ACC112 (cell line): ENCODE results near the gene CRYM.
"Not testable (repeated sequence)": the region's sequence is repeated elsewhere in the genome, so short reads cannot be mapped to it uniquely, and the experiment has no call there.

Experiments
- H2AFZ ChIP-seq: fragments of 200-600 bp; sonication (generic); one replicate; pipeline ENCODE4 v1.6.0; 2017; ENCODE audit warnings: antibody characterized with exemption, low read length; ENCODE audit not compliant: unreplicated experiment
- H3K27ac ChIP-seq: fragments of 200-600 bp; sonication (generic); 2 replicates; pipeline ENCODE4 v1.5.1; 2014; ENCODE audit warnings: low read depth, mild to moderate bottlenecking, antibody characterized with exemption, low read length, moderate library complexity
- H3K27me3 ChIP-seq: fragments of 200-600 bp; sonication (generic); 2 replicates; pipeline ENCODE4 v1.6.1; 2014; ENCODE audit warnings: mild to moderate bottlenecking, antibody characterized with exemption, low read length, moderate library complexity, mixed read lengths; ENCODE audit not compliant: insufficient read depth
- H3K36me3 ChIP-seq: fragments of 200-600 bp; sonication (generic); 2 replicates; pipeline ENCODE4 v1.6.1; 2016; ENCODE audit warnings: mild to moderate bottlenecking, antibody characterized with exemption, low read length, moderate library complexity, mixed read lengths; ENCODE audit not compliant: insufficient read depth
- H3K4me1 ChIP-seq: fragments of 200-600 bp; sonication (generic); one replicate; pipeline ENCODE4 v1.6.1; 2016; ENCODE audit warnings: low read length, mixed read lengths; ENCODE audit not compliant: insufficient read depth, unreplicated experiment, control insufficient read depth
- H3K4me3 ChIP-seq: fragments of 200-600 bp; sonication (generic); 2 replicates; pipeline ENCODE4 v1.5.1; 2014; ENCODE audit warnings: mild to moderate bottlenecking, low read depth, low read length
- H3K79me2 ChIP-seq: fragments of 200-600 bp; sonication (generic); one replicate; pipeline ENCODE4 v1.6.0; 2016; ENCODE audit warnings: low read length; ENCODE audit not compliant: control insufficient read depth, unreplicated experiment, insufficient read depth

The CRYM gene

GRCh38 chr16:21302454-21302853, 24.4 kb upstream of the CRYM start:
- Histone ChIP-seq H2AFZ (peak overlapping the region; percentile 26), H3K36me3 (no peaks in the 10 kb centered on the region), H3K27ac (peak overlapping the region; percentile 87), H3K27me3 (no peaks in the 10 kb centered on the region), H3K79me2 (peaks cover 12% of the 10 kb centered on the region), H3K4me1 (peaks cover 23% of the 10 kb centered on the region), H3K4me3 (peak overlapping the region; percentile 88)

DNA sequence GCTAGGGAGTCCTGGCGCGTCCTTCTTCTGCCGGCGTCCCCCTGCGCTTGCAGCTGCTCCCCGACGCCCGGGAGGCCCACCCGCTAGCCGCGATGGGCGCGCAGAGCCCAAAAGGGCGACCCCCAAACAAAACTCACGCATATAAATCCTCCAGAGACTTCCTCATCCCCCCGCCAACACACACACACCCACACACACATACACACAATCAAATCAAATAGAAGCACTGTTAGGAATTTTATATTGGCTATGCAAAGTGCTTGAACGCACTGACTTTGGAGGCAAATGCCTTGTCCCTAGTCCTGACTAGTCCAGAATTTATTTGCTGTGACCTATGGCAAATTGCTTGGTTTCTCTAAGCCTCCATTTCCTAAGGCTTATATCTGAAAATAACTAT, 23.8 kb upstream of the CRYM start:
- H3K4me3 ChIP-seq = peak overlapping the region; percentile 88
- peak overlapping the region; percentile 16 for H2AFZ ChIP-seq
- H3K27me3 ChIP-seq = no peaks in the 10 kb centered on the region
- H3K4me1 ChIP-seq = peaks cover 23% of the 10 kb centered on the region
- H3K27ac ChIP-seq = peak overlapping the region; percentile 87
- no peaks in the 10 kb centered on the region for H3K36me3 ChIP-seq
- H3K79me2 ChIP-seq = peaks cover 12% of the 10 kb centered on the region

- no peaks in the 10 kb centered on the region for H3K27me3 ChIP-seq
- H3K79me2 ChIP-seq = peaks cover 12% of the 10 kb centered on the region
- H2AFZ ChIP-seq = peak overlapping the region; percentile 27
- H3K27ac ChIP-seq = peak overlapping the region; percentile 87
- peak overlapping the region; percentile 88 for H3K4me3 ChIP-seq
- no peaks in the 10 kb centered on the region for H3K36me3 ChIP-seq
- H3K4me1 ChIP-seq = peaks cover 24% of the 10 kb centered on the region
Observed at GRCh38 chr16:21301168-21301894, 23.2 kb upstream of the CRYM start.

GRCh38 chr16:21300309-21301167, 22.4 kb upstream of the CRYM start:
- H2AFZ ChIP-seq = peak overlapping the region; percentile 27
- peak overlapping the region; percentile 88 for H3K4me3 ChIP-seq
- H3K36me3 ChIP-seq = no peaks in the 10 kb centered on the region
- H3K27me3 ChIP-seq = no peaks in the 10 kb centered on the region
- peaks cover 29% of the 10 kb centered on the region for H3K4me1 ChIP-seq
- peak overlapping the region; percentile 87 for H3K27ac ChIP-seq
- H3K79me2 ChIP-seq = peaks cover 12% of the 10 kb centered on the region

DNA sequence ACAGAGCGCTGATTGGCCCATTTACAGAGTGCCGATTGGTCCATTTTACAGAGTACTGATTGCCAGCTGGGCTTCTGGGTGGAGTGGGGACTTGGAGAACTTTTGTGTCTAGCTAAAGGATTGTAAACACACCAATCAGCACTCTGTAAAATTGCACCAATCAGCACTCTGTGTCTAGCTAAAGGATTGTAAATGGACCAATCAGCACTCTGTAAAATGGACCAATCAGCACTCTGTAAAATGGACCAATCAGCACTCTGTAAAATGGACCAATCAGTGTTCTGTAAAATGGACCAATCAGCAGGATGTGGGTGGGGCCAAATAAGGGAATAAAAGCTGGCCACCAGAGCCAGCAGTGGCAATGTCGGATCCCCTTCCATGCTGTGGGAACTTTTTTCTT, 11.7 kb upstream of the CRYM start:
- not testable (repeated sequence) for H3K36me3 ChIP-seq, H3K4me3 ChIP-seq, H3K27ac ChIP-seq, H2AFZ ChIP-seq, H3K79me2 ChIP-seq, H3K4me1 ChIP-seq
- H3K27me3 ChIP-seq = peaks cover 16% of the 10 kb centered on the region

DNA sequence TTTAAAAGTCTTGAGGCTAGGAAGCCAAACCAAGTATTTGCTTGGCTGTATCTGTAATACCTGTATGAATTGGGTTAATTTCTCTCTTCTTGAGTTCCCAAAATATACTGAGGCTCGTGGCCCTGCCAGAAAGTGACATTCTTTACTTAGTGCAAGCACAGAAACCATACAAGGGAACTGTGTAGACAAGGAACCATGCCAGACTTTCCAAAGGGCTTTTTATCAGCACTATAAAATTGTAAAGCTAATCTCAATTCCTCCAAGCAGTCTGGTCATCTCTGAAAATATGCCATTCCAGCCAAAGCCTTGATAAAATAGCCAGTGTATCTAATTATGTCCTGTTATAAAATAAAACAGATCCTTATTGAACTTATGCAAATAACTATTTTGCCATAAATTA, 7.2 kb upstream of the CRYM start:
- Histone ChIP-seq H3K27me3 (peaks cover 44% of the 10 kb centered on the region), H3K36me3 (no peaks in the 10 kb centered on the region; the same call in 1 of the 2 replicates), H3K27ac (no peak overlapping the region), H3K4me3 (no peak overlapping the region), H3K79me2 (no peaks in the 10 kb centered on the region), H2AFZ (no peak overlapping the region), H3K4me1 (no peaks in the 10 kb centered on the region)

DNA sequence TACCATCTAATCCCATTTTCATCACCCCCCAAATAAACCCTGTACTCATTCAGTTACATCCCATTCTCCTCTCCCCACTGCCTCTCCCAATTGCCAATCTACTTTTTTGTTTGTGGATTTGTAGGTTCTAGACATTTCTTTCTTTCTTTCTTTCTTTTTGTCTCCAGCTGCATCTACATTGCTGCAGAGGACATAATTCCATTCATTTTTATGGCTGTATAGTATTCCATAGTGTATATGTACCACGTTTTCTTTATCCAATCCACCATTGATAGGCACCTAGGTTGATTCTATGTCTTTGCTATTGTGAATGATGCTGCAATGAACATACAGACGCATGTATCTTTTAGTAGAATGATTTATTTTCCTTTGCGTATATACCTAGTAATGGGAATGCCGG, 6.3 kb upstream of the CRYM start:
- peak overlapping the region; percentile 74 for H3K4me3 ChIP-seq
- no peaks in the 10 kb centered on the region for H3K4me1 ChIP-seq
- H3K36me3 ChIP-seq = no peaks in the 10 kb centered on the region
- no peaks in the 10 kb centered on the region for H3K79me2 ChIP-seq
- H3K27me3 ChIP-seq = peaks cover 52% of the 10 kb centered on the region
- no peak overlapping the region for H2AFZ ChIP-seq
- no peak overlapping the region for H3K27ac ChIP-seq

- Histone ChIP-seq H3K27me3 (peaks cover 59% of the 10 kb centered on the region), H3K79me2 (no peaks in the 10 kb centered on the region), H2AFZ (peak overlapping the region; percentile 48), H3K36me3 (no peaks in the 10 kb centered on the region), H3K27ac (no peak overlapping the region), H3K4me3 (peak overlapping the region; percentile 74), H3K4me1 (no peaks in the 10 kb centered on the region)
Observed at GRCh38 chr16:21283521-21284289, 5.6 kb upstream of the CRYM start.

GRCh38 chr16:21281698-21282389, 3.8 kb upstream of the CRYM start:
- H3K27ac ChIP-seq = no peak overlapping the region
- H2AFZ ChIP-seq = no peak overlapping the region
- peaks cover 7% of the 10 kb centered on the region for H3K4me1 ChIP-seq
- no peaks in the 10 kb centered on the region for H3K79me2 ChIP-seq
- H3K36me3 ChIP-seq = no peaks in the 10 kb centered on the region
- H3K4me3 ChIP-seq = no peak overlapping the region
- H3K27me3 ChIP-seq = peaks cover 73% of the 10 kb centered on the region

DNA sequence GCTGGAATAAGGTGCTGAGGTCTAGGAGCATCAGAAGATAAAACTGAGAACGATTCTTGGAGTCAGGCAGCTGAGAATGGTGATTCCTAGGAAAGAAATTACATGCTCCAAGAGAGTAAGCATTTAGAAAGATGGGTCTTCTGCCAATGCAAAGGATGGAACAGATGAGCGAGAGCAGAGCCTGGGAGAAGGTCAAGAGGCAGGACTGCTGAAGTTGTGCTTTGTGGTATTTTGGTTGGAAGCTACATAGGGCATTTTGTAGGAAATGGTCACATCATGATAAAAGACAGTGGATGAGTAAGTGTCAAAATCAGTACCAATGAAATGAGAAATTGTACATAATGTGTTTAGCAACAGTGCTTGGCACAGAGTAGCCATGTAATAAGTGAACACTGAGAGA, 1.4 kb upstream of the CRYM start:
- Histone ChIP-seq H3K4me3 (no peak overlapping the region), H3K27ac (no peak overlapping the region), H3K4me1 (peaks cover 7% of the 10 kb centered on the region), H3K27me3 (peaks cover 82% of the 10 kb centered on the region), H2AFZ (no peak overlapping the region), H3K79me2 (no peaks in the 10 kb centered on the region), H3K36me3 (no peaks in the 10 kb centered on the region)
